Liver (tissue), 9 donors: ENCODE measurements around the gene KLF11. TPM values are rescaled to one million over a fixed set of nuclear protein-coding genes. Genes with fewer than 3 reads are reported as not detected.

Experiments
- DNase-seq: peaks from one replicate; pipeline ENCODE4 v3.0.0-alpha.2; 2017; ENCODE audit warnings: low spot score
- H3K27ac ChIP-seq, 2 donors: one replicate each; pipeline ENCODE4 v1.7.0; 2013; ENCODE audit warnings: inconsistent platforms in 2 of 2, low read length in 2 of 2, control low read depth in 1 of 2, low read depth in 1 of 2, mild to moderate bottlenecking in 1 of 2
- H3K27me3 ChIP-seq, 4 donors: one replicate each; pipeline versions ENCODE4 v1.6.1 to v1.7.0; 2013; ENCODE audit warnings: low read length in 3 of 4, inconsistent platforms in 1 of 4, mild to moderate bottlenecking in 1 of 4, moderate library complexity in 1 of 4; ENCODE audit not compliant: control insufficient read depth in 4 of 4, insufficient read depth in 4 of 4
- H3K36me3 ChIP-seq, 4 donors: one replicate each; pipeline versions ENCODE4 v1.6.1 to v1.7.0; 2013; ENCODE audit warnings: low read length in 3 of 4, mild to moderate bottlenecking in 3 of 4, low read depth in 1 of 4, moderate library complexity in 1 of 4; ENCODE audit not compliant: control insufficient read depth in 4 of 4, insufficient read depth in 3 of 4
- H3K4me1 ChIP-seq, 4 donors: one replicate each; pipeline versions ENCODE4 v1.6.1 to v1.7.0; 2013; ENCODE audit warnings: low read length in 3 of 4, mild to moderate bottlenecking in 3 of 4, moderate library complexity in 1 of 4; ENCODE audit not compliant: control insufficient read depth in 4 of 4, insufficient read depth in 4 of 4
- H3K4me3 ChIP-seq, 3 donors: one replicate each; pipeline versions ENCODE4 v1.6.1 to v1.7.0; 2013; ENCODE audit warnings: low read length in 3 of 3, control low read depth in 1 of 3, low read depth in 1 of 3, mild to moderate bottlenecking in 1 of 3
- H3K9ac ChIP-seq, 2 donors: one replicate each; pipeline ENCODE4 v1.7.0; 2013; ENCODE audit warnings: low read length in 2 of 2, mild to moderate bottlenecking in 2 of 2, moderate library complexity in 2 of 2, control low read depth in 1 of 2, low read depth in 1 of 2
- H3K9me3 ChIP-seq, 4 donors: one replicate each; pipeline versions ENCODE4 v1.6.1 to v1.7.0; 2013; ENCODE audit warnings: low read length in 3 of 4; ENCODE audit not compliant: control insufficient read depth in 4 of 4
- ATF3 ChIP-seq: IDR thresholded peaks from 2 replicates; pipeline ENCODE4 v1.6.1; 2016; ENCODE audit warnings: antibody characterized with exemption
- CTCF ChIP-seq: fragments of 150-350 bp; IDR thresholded peaks from 2 replicates; pipeline ENCODE4 v1.5.1; 2017; ENCODE audit warnings: improper control_type of control experiment, low read depth, low read length; ENCODE audit not compliant: missing input control
- EGR1 ChIP-seq, 2 donors: IDR thresholded peaks; 2 replicates each; pipeline ENCODE4 v1.6.1; 2016 to 2018; ENCODE audit warnings: antibody characterized with exemption in 2 of 2, low read depth in 2 of 2
- FOXA1 ChIP-seq: IDR thresholded peaks from 2 replicates; pipeline ENCODE4 v1.6.1; 2016; ENCODE audit warnings: antibody characterized with exemption
- FOXA2 ChIP-seq: IDR thresholded peaks from 2 replicates; pipeline ENCODE4 v1.6.1; 2016; ENCODE audit warnings: antibody characterized with exemption
- GABPA ChIP-seq, 2 donors: IDR thresholded peaks in 1 of 2; conservative IDR thresholded peaks in 1 of 2; 2 replicates each; pipeline ENCODE4 v1.6.1; 2016; ENCODE audit warnings: antibody characterized with exemption in 2 of 2, mild to moderate bottlenecking in 1 of 2, moderate library complexity in 1 of 2
- HNF4A ChIP-seq, 2 donors: conservative IDR thresholded peaks; 2 replicates each; pipeline ENCODE4 v1.6.1; 2016; ENCODE audit warnings: antibody characterized with exemption in 2 of 2, mild to moderate bottlenecking in 2 of 2
- HNF4G ChIP-seq: IDR thresholded peaks from 2 replicates; pipeline ENCODE4 v1.6.1; 2016; ENCODE audit warnings: antibody characterized with exemption
- JUND ChIP-seq, 2 donors: IDR thresholded peaks; 2 replicates each; pipeline ENCODE4 v1.6.1; 2016; ENCODE audit warnings: antibody characterized with exemption in 2 of 2
- MAX ChIP-seq: IDR thresholded peaks from 2 replicates; pipeline ENCODE4 v1.6.1; 2016; ENCODE audit warnings: antibody characterized with exemption
- NR2F2 ChIP-seq: IDR thresholded peaks from 2 replicates; pipeline ENCODE4 v1.6.1; 2016; ENCODE audit warnings: antibody characterized with exemption
- RAD21 ChIP-seq, 2 donors: IDR thresholded peaks; 2 replicates each; pipeline ENCODE4 v1.6.1; 2016; ENCODE audit warnings: antibody characterized with exemption in 2 of 2, mild to moderate bottlenecking in 2 of 2
- REST ChIP-seq: IDR thresholded peaks from 2 replicates; pipeline ENCODE4 v1.6.1; 2016; ENCODE audit warnings: antibody characterized with exemption, mild to moderate bottlenecking
- RXRA ChIP-seq, 2 donors: IDR thresholded peaks; 2 replicates each; pipeline ENCODE4 v1.6.1; 2017 to 2018; ENCODE audit warnings: antibody characterized with exemption in 2 of 2, mild to moderate bottlenecking in 1 of 2
- SP1 ChIP-seq: IDR thresholded peaks from 2 replicates; pipeline ENCODE4 v1.6.1; 2018; ENCODE audit warnings: antibody characterized with exemption, mild to moderate bottlenecking
- TAF1 ChIP-seq: conservative IDR thresholded peaks from 2 replicates; pipeline ENCODE4 v1.6.1; 2016; ENCODE audit warnings: antibody characterized with exemption, mild to moderate bottlenecking
- YY1 ChIP-seq: IDR thresholded peaks from 2 replicates; pipeline ENCODE4 v1.6.1; 2016; ENCODE audit warnings: antibody characterized with exemption, mild to moderate bottlenecking
- ZBTB33 ChIP-seq: IDR thresholded peaks from 2 replicates; pipeline ENCODE4 v1.6.1; 2016; ENCODE audit warnings: antibody characterized with exemption
- WGBS: extraction: QIAGEN DNeasy Blood & Tissue Kit; methylation state at CpG from one replicate; pipeline ENCODE4 v1.1.7; 2013; 5-methylcytosine and 5-hydroxymethylcytosine counted together
- polyA plus RNA-seq, 2 donors: library from polyadenylated mRNA; stranded (reverse) in 1 of 2; unstranded in 1 of 2; fragments of 200-250 nt in 1 of 2; fragments of >200 nt in 1 of 2; fragmentation: Nextera tagmentation in 1 of 2; extraction: Ambion mirVana in 1 of 2; gene quantifications; one replicate each; pipeline versions ENCODE4 v1.2.1 to v1.2.3, GENCODE V29; 2013 to 2015
- total RNA-seq, 2 donors: library from RNA; depleted of rRNA; stranded (reverse); fragments of >200 nt; gene quantifications; one replicate each; pipeline ENCODE4 v1.2.3, GENCODE V29; 2014
- donor health status: healthy.
- donor health status: healthy.
- donor health status: healthy.
- donor health status: healthy.
- donor health status: healthy.

The KLF11 gene
- total and polyA plus RNA-seq, 4 donors, result 10.5 to 43.0 (median 14.5) TPM

GRCh38 chr2:10001586-10001985 is 41.8 kb upstream of the KLF11 start:
- TF ChIP-seq REST, result no peak
- no peak for TF ChIP-seq SP1
- no peak for TF ChIP-seq JUND (IDR thresholded peaks at IDR 0.05)
- no peak for TF ChIP-seq MAX
- no peak for TF ChIP-seq HNF4G
- no peak for TF ChIP-seq RXRA (IDR thresholded peaks at IDR 0.05)
- no peak for TF ChIP-seq EGR1 (IDR thresholded peaks at IDR 0.05; ENCODE audit: low read depth in 2 of 2)
- TF ChIP-seq FOXA1, result no peak
- DNase-seq, result no peak
- 81% methylated on average over 5 of the region's 5 CpGs for WGBS

GRCh38 chr2:10002109-10002508 is 41.2 kb upstream of the KLF11 start:
- Histone ChIP-seq H3K9ac (no peak overlapping the region), H3K27me3 (no peaks in the 10 kb centered on the region), H3K4me3 (no peak overlapping the region), H3K27ac (no peak overlapping the region), H3K9me3 (no peaks in the 10 kb centered on the region), H3K36me3 (peaks cover 2 to 14% (median 5%) of the 10 kb centered on the region in 4 donors), H3K4me1 (peaks cover 4 to 7% (median 6%) of the 10 kb centered on the region in 4 donors)
- TF ChIP-seq NR2F2, result no peak
- TF ChIP-seq RXRA (IDR thresholded peaks at IDR 0.05), result no peak
- no peak for TF ChIP-seq EGR1 (IDR thresholded peaks at IDR 0.05; ENCODE audit: low read depth in 2 of 2)
- TF ChIP-seq FOXA1, result no peak
- no peak for TF ChIP-seq CTCF
- TF ChIP-seq SP1, result no peak
- TF ChIP-seq HNF4G, result no peak
- no peak for TF ChIP-seq HNF4A (conservative IDR thresholded peaks at IDR 0.05)
- no peak for TF ChIP-seq MAX
- TF ChIP-seq ATF3, result no peak
- no peak for TF ChIP-seq GABPA (IDR thresholded peaks at IDR 0.05 in 1 of 2, conservative IDR thresholded peaks at IDR 0.05 in 1 of 2)
- TF ChIP-seq RAD21 (IDR thresholded peaks at IDR 0.05), result no peak
- TF ChIP-seq ZBTB33, result no peak
- no peak for TF ChIP-seq REST
- no peak for TF ChIP-seq FOXA2
- no peak for TF ChIP-seq YY1
- TF ChIP-seq TAF1, result no peak
- no peak for TF ChIP-seq JUND (IDR thresholded peaks at IDR 0.05)
- WGBS, result 81% methylated on average over 5 of the region's 5 CpGs
- DNase-seq, result no peak

More at GRCh38 chr2:10001586-10001985, 41.8 kb upstream of the KLF11 start:
- no peak overlapping the region for H3K4me3 ChIP-seq
- no peak overlapping the region for H3K27ac ChIP-seq
- H3K27me3 ChIP-seq, result no peaks in the 10 kb centered on the region
- H3K36me3 ChIP-seq, result peaks cover 2 to 19% (median 8%) of the 10 kb centered on the region in 4 donors
- no peak overlapping the region for H3K9ac ChIP-seq
- H3K4me1 ChIP-seq, result peaks cover 0 to 5% (median 1%) of the 10 kb centered on the region in 4 donors
- H3K9me3 ChIP-seq, result no peaks in the 10 kb centered on the region
